K562 (cell line): ENCODE data around the gene FOXJ2.
"Not testable (repeated sequence)": the region's sequence is repeated elsewhere in the genome, so short reads cannot be mapped to it uniquely, and the experiment has no call there.

Source experiments
- MTA3 ChIP-seq: fragments of 450-650 bp; formaldehyde crosslinking; IDR thresholded peaks from 2 replicates; pipeline ENCODE4 v1.6.1; 2017; ENCODE audit warnings: mild to moderate bottlenecking, borderline replicate concordance
- PML ChIP-seq: IDR thresholded peaks from 2 replicates; pipeline ENCODE4 v1.6.1; 2012; ENCODE audit warnings: low read length, inconsistent platforms
- SMARCC2 ChIP-seq: fragments of 450-650 bp; IDR thresholded peaks from 2 replicates; pipeline ENCODE4 v1.6.1; 2017; ENCODE audit warnings: antibody characterized with exemption, moderate library complexity, mild to moderate bottlenecking, low read depth
- TF ChIP-seq, protein P1 (sequence below): fragments of 450-650 bp; formaldehyde crosslinking; IDR thresholded peaks from 2 replicates; pipeline ENCODE4 v1.4.0; 2022; ENCODE audit warnings: missing genetic modification characterization

DNA sequence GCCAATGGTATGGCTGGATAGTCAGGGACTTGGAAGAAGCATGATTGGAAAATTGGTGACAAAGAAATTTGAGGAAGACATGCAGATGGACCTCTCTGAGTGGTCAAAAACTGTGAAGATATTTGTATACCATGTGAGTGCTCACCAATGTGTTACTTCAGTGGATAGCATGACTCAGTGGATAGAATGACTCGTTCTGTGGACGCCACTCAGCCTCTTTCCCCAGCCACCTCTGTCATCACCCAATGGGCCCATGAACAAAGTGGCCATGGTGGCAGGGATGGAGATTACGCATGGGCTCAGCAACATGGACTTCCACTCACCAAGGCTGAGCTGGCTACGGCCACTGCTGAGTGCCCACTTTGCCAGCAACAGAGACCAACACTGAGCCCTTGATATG lies 31.0 kb upstream of the FOXJ2 start:
- not testable (repeated sequence) for TF ChIP-seq SMARCC2, MTA3, PML
- TF ChIP-seq, protein P1, sequence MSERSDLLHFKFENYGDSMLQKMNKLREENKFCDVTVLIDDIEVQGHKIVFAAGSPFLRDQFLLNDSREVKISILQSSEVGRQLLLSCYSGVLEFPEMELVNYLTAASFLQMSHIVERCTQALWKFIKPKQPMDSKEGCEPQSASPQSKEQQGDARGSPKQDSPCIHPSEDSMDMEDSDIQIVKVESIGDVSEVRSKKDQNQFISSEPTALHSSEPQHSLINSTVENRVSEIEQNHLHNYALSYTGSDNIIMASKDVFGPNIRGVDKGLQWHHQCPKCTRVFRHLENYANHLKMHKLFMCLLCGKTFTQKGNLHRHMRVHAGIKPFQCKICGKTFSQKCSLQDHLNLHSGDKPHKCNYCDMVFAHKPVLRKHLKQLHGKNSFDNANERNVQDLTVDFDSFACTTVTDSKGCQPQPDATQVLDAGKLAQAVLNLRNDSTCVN, result not testable (repeated sequence)
